Brain microvascular endothelial cell (primary cell): ENCODE results near the gene UBR1.

ENCODE experiments used
- DNase-seq: peaks from one replicate; pipeline ENCODE4 v3.0.0-alpha.2; 2020
- H3K27ac ChIP-seq: fragments of 250-450 bp; sonication (Bioruptor Pico); 2 replicates; pipeline ENCODE4 v1.5.1; 2020; ENCODE audit warnings: mild to moderate bottlenecking, moderate library complexity
- H3K27me3 ChIP-seq: fragments of 250-450 bp; sonication (Bioruptor Pico); replicated peaks from 2 replicates; pipeline ENCODE4 v1.5.1; 2020; ENCODE audit warnings: mild to moderate bottlenecking
- H3K36me3 ChIP-seq: fragments of 250-450 bp; sonication (Bioruptor Pico); replicated peaks from 2 replicates; pipeline ENCODE4 v1.5.1; 2020; ENCODE audit warnings: mild to moderate bottlenecking
- H3K4me3 ChIP-seq: 2 replicates; pipeline ENCODE4 v1.5.1; 2011; ENCODE audit warnings: low read depth, mild to moderate bottlenecking, control low read depth, low read length, moderate library complexity
- CTCF ChIP-seq: IDR thresholded peaks from 2 replicates; pipeline ENCODE4 v1.5.1; 2011; ENCODE audit warnings: low read depth, mild to moderate bottlenecking, moderate library complexity, low read length, control low read depth, inconsistent platforms; ENCODE audit errors: missing control alignments
- in situ Hi-C: cut with HindIII; loops from 2 replicates; pipeline ENCODE4 v1.10.0; 2017; ENCODE audit warnings: low sequenced_read_pairs, low pct_ligation_motif_present

Gene UBR1

DNA sequence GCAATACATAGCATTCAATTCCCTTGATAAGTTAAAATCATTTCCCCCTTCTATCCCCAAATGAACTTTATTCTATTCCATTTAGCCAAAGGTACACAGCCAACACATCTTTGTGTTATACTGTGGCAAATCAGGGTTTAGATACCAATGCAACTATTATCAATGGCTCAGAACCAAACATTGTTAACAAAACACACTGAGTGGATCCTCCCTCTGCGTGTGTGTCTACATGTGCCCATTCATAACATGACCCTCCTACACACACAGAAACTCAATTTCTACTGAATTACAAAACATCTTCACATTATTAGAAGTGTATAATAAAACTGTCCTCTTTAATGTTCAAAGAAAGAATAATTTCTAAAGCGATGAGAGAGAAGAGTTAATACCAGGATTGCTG, 186.5 kb downstream of the UBR1 start:
- no peaks in the 10 kb centered on the region for H3K27me3 ChIP-seq
- no peak overlapping the region for H3K27ac ChIP-seq
- H3K36me3 ChIP-seq, result no peaks in the 10 kb centered on the region
- TF ChIP-seq CTCF, result no peak
- peak overlapping the region; percentile 79 for H3K4me3 ChIP-seq
- in situ Hi-C loops, result no loop called here
- no peak for DNase-seq

GRCh38 chr15:42918047-42918446, 187.8 kb downstream of the UBR1 start:
- no peaks in the 10 kb centered on the region for H3K36me3 ChIP-seq
- no peak overlapping the region for H3K4me3 ChIP-seq
- H3K27me3 ChIP-seq, result no peaks in the 10 kb centered on the region
- no peak overlapping the region for H3K27ac ChIP-seq
- DNase-seq, result no peak
- TF ChIP-seq CTCF, result no peak
- in situ Hi-C loops, result no loop called here

DNA sequence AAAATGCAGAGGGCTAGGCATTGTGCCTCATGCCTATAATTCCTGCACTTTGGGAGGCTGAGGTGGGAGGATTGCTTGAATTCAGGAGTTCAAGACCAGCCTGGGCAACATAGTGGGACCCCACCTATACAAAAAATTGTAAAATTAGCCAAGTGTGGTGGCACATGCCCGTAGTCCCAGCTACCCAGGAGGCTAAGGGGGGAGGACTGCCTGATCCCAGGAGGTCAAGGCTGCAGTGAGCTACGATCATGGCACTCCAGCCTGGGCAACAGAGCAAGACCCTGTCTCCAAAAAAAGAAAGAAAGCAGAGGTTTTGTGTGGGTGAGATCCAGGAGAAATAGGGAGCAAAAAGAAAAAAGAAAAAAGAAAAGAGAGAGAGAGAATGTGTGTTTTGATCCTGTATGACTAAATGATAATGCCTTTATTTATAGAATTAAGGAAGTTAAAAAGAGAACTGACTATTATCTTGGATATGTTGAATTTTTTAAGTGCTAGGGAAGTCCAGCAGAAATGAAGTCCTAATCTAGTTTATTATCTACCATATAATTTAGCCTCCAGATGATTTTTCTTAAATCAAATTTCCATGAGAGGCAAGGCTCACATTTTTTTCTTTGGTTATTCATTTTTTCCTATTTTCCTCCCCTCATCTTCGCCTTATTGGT, 190.1 kb downstream of the UBR1 start:
- in situ Hi-C loops, result no loop called here
- Histone ChIP-seq H3K27ac (no peak overlapping the region), H3K4me3 (no peak overlapping the region), H3K36me3 (no peaks in the 10 kb centered on the region), H3K27me3 (no peaks in the 10 kb centered on the region)
- no peak for DNase-seq
- no peak for TF ChIP-seq CTCF

- Histone ChIP-seq H3K4me3 (peak overlapping the region; percentile 4), H3K27me3 (no peaks in the 10 kb centered on the region), H3K36me3 (no peaks in the 10 kb centered on the region), H3K27ac (no peak overlapping the region)
- in situ Hi-C loops, result no loop called here
- no peak for DNase-seq
- no peak for TF ChIP-seq CTCF
These were observed 190.9 kb downstream of the UBR1 start for GRCh38 chr15:42914728-42915497.

DNA sequence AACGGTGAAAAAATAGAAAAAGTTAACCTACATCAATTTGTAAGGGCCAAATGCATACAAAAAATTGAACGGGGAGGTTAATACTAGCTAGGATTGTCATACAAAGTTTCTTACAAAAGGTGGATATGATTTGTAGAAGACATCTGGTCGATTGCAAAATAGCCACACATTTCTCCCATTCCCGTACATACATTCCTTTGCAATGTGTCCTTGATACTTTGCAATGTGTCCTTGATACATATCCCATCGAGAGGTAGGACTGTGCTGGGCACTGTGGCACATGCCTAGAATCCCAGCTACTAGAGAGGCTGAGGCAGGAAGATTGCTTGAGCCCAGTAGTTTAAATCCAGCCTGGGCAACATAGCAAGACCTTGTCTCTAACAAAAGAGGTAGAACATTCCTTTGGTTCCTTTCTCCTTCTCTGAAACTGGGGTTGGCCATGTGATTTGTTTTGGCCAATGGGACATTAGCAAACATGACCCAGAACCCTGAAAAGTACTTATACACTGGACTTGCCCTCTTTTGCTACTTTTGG, 194.7 kb downstream of the UBR1 start:
- DNase-seq, result no peak
- Histone ChIP-seq H3K27ac (no peak overlapping the region), H3K36me3 (no peaks in the 10 kb centered on the region), H3K27me3 (no peaks in the 10 kb centered on the region), H3K4me3 (no peak overlapping the region)
- no peak for TF ChIP-seq CTCF
- in situ Hi-C loops, result no loop called here
